ENCODE data around the gene ZC3H4. TPM values are rescaled to one million over a fixed set of nuclear protein-coding genes. Genes with fewer than 3 reads are reported as not detected.
A peak's percentile ranks its signal among the peaks of the same experiment; 100 is the strongest.

Gene ZC3H4
- total RNA-seq, 4 donors from 2014 or later = 19.1 to 36.7 (median 31.3) TPM

DNA sequence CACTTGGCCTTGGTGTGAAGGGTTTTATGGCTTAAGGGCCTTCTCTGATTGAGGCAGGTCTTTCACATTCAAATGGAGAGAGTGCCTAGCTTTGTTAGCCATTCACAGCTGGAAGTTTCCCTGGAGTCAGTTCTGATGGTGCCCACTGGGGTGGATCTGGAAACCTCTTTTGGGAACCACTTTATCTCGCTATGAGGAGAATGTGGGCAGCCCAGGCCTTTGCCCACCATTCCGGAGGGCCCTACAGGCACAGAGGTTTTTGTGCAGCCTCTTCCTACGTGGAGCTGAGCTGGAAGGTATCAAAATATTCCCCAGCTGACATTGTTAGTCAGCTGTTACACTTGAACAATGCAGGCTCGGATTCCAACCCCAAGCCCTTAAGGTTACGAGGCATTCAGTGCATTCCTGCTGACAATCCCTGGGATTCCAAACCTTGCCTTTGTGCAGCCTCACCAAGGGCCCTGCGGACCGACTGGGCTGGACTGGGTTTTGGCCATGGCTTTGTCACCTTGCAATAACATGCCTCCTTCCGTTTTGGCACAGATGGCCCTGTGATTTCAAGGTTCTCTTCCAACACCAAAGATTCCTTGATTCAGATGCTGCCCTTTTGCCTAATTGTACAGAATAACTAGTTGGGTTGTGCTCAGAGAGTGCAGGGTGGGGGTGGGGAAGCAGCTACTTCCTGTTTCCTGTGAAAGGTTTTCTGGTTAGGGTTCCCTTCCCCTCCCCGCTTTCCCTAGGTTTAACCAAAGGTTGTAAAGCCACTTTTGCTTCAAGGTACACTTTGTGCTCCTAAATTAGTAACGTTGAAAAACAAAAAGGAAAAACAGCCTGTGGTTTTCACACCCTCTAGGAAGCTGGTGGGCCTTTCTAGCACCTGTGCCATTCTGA, 44.1 kb upstream of the ZC3H4 start:
- Histone ChIP-seq H3K4me1 (peaks cover 28 to 40% of the 10 kb centered on the region in 2 donors), H3K27me3 (no peaks in the 10 kb centered on the region), H3K27ac (peak overlapping the region; percentile 89 to 93 (median 92)), H3K9me3 (no peaks in the 10 kb centered on the region), H3K36me3 (peaks cover 6 to 14% of the 10 kb centered on the region in 2 donors), H3K4me3 (replicated peaks in 1 of 3) (no peak overlapping the region)
- TF ChIP-seq POLR2A (IDR thresholded peaks at IDR 0.05) = peak in 1 of 2 donors; percentile 35
- TF ChIP-seq, protein P1, sequence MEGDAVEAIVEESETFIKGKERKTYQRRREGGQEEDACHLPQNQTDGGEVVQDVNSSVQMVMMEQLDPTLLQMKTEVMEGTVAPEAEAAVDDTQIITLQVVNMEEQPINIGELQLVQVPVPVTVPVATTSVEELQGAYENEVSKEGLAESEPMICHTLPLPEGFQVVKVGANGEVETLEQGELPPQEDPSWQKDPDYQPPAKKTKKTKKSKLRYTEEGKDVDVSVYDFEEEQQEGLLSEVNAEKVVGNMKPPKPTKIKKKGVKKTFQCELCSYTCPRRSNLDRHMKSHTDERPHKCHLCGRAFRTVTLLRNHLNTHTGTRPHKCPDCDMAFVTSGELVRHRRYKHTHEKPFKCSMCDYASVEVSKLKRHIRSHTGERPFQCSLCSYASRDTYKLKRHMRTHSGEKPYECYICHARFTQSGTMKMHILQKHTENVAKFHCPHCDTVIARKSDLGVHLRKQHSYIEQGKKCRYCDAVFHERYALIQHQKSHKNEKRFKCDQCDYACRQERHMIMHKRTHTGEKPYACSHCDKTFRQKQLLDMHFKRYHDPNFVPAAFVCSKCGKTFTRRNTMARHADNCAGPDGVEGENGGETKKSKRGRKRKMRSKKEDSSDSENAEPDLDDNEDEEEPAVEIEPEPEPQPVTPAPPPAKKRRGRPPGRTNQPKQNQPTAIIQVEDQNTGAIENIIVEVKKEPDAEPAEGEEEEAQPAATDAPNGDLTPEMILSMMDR (IDR thresholded peaks at IDR 0.05) = peak in 3 of 6 experiments; percentile 11 to 40 (median 37)
- peak; percentile 74 to 88 for DNase-seq
- intact Hi-C loops (cut with DNase I) = no loop called here
- 17 to 20% methylated on average over 9 to 10 of the region's 10 CpGs for WGBS, 2 donors

GRCh38 chr19:47156861-47157430, 43.4 kb upstream of the ZC3H4 start:
- TF ChIP-seq, protein P1 (IDR thresholded peaks at IDR 0.05) = no peak
- no peak for TF ChIP-seq POLR2A (IDR thresholded peaks at IDR 0.05)
- intact Hi-C loops (cut with DNase I) = no loop called here
- H3K27ac ChIP-seq = peak overlapping the region; percentile 89 to 93 (median 92)
- 73 to 78% methylated on average over 7 of the region's 7 CpGs for WGBS, 2 donors
- no peak overlapping the region for H3K4me3 ChIP-seq (replicated peaks in 1 of 3)
- no peaks in the 10 kb centered on the region for H3K9me3 ChIP-seq
- peaks cover 6 to 14% of the 10 kb centered on the region in 2 donors for H3K36me3 ChIP-seq
- DNase-seq = no peak
- no peaks in the 10 kb centered on the region for H3K27me3 ChIP-seq
- H3K4me1 ChIP-seq = peaks cover 35 to 46% of the 10 kb centered on the region in 2 donors

- Histone ChIP-seq H3K36me3 (peaks cover 18 to 20% of the 10 kb centered on the region in 2 donors), H3K4me3 (replicated peaks in 1 of 3) (no peak overlapping the region), H3K27ac (peak overlapping the region in 1 of 3 donors; percentile 11), H3K27me3 (no peaks in the 10 kb centered on the region), H3K4me1 (peaks cover 35 to 46% of the 10 kb centered on the region in 2 donors), H3K9me3 (no peaks in the 10 kb centered on the region)
- no peak for DNase-seq
- intact Hi-C loops (cut with DNase I) = no loop called here
- WGBS, 2 donors = 78 to 89% methylated on average over 7 of the region's 7 CpGs
- TF ChIP-seq POLR2A (IDR thresholded peaks at IDR 0.05) = no peak
These were observed 41.6 kb upstream of the ZC3H4 start for GRCh38 chr19:47155148-47155547.

DNA sequence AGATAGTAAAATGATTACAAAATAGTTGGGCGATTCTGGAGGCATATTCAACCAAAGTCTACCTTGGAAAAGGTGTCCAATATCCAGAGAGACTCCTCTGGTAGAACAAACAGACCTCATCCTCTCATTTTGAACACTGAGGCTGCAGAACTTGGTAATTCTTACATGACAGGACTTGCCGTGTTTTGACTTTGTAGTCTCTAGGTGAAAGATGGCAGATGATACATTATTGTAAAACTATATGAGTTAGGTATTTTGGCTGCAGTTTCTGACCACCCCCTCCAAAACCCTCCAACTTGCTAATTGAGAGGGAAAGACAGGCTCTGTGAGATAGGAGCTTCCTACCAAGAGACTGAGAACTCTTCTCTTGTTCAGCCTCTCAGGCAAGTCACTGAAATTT, 39.7 kb upstream of the ZC3H4 start:
- DNase-seq = no peak
- Histone ChIP-seq H3K4me1 (peaks cover 30 to 31% of the 10 kb centered on the region in 2 donors), H3K4me3 (replicated peaks in 1 of 3) (no peak overlapping the region), H3K36me3 (peaks cover 18 to 21% of the 10 kb centered on the region in 2 donors), H3K9me3 (no peaks in the 10 kb centered on the region), H3K27me3 (no peaks in the 10 kb centered on the region), H3K27ac (peak overlapping the region in 2 of 3 donors; percentile 34 to 45)
- intact Hi-C loops (cut with DNase I) = loop anchor here (5.0 kb wide), 1 partner anchor 89 kb away; no protein-coding TSS in a partner anchor
- TF ChIP-seq, protein P1 (IDR thresholded peaks at IDR 0.05) = no peak
- TF ChIP-seq POLR2A (IDR thresholded peaks at IDR 0.05) = no peak
- WGBS, 2 donors = 70 to 84% methylated on average over 2 of the region's 2 CpGs

DNA sequence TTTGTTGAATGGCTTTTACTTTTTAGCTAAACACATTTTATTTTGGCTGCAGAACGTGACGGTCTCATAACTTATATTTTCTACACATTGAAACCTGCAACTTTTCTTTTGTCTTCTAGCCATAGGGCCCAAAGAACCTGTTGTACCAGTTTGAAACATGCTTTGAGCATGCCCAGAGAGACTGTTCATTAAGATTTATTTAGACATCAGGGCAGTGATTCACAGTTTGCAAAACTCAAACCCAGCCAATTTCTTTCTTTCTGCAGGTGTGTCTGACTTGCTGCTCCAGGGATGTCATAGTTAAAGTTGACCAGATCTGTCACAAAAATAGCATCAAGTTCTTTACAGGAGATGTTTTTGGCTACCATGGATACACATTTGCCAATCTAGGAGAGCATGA, 39.1 kb upstream of the ZC3H4 start:
- Histone ChIP-seq H3K4me3 (replicated peaks in 1 of 3) (no peak overlapping the region), H3K27me3 (no peaks in the 10 kb centered on the region), H3K9me3 (no peaks in the 10 kb centered on the region), H3K36me3 (peaks cover 18 to 21% of the 10 kb centered on the region in 2 donors), H3K27ac (peak overlapping the region in 2 of 3 donors; percentile 34 to 68), H3K4me1 (peaks cover 23 to 24% of the 10 kb centered on the region in 2 donors)
- WGBS, 2 donors = 50 to 62% methylated on average over 2 of the region's 2 CpGs
- no peak for DNase-seq
- no peak for TF ChIP-seq POLR2A (IDR thresholded peaks at IDR 0.05)
- TF ChIP-seq, protein P1 (IDR thresholded peaks at IDR 0.05) = no peak
- intact Hi-C loops (cut with DNase I) = loop anchor here (5.0 kb wide), 1 partner anchor 90 kb away; no protein-coding TSS in a partner anchor

Measured in thyroid gland (tissue), 4 donors.